GM12878 (cell line): ENCODE results near the gene TGM2. TPM values are rescaled to one million over a fixed set of nuclear protein-coding genes. Genes with fewer than 3 reads are reported as not detected.
A peak's percentile ranks its signal among the peaks of the same experiment; 100 is the strongest.

Source experiments
- ATAC-seq: fragments of 200-7000 bp; cut with Tn5 transposase; 3 replicates; pipeline ENCODE4 v1.9.1; 2020; ENCODE audit warnings: mild to moderate bottlenecking, moderate library complexity
- BruUV-seq: library from RNA; stranded (reverse); fragments of 400-500 nt; replicated peaks from 2 replicates; lab custom pipeline; 2021; lab: Mats Ljungman, UMichigan
- CTCF ChIA-PET: fragments of 300-600 bp; sonication (Branson Sonifier 250); formaldehyde crosslinking; extraction: SDS; loops from one replicate; lab custom pipeline; 2021; ENCODE audit warnings: inconsistent platforms; lab: Yijun Ruan, JAX
- POLR2A ChIA-PET: fragments of 350-600 bp; formaldehyde crosslinking; extraction: SDS; loops from one replicate; lab custom pipeline; 2021; ENCODE audit warnings: inconsistent platforms; lab: Charles Lee
- RAD21 ChIA-PET: fragments of 300-600 bp; sonication (Branson Sonifier 250); formaldehyde crosslinking; loops from one replicate; lab custom pipeline; 2023; ENCODE audit warnings: antibody characterized with exemption; ENCODE audit not compliant: unreplicated experiment; lab: Charles Lee
- SMC1A ChIA-PET: fragments of 300-600 bp; sonication (Branson Sonifier 250); formaldehyde crosslinking; loops from one replicate; lab custom pipeline; 2023; ENCODE audit not compliant: unreplicated experiment, uncharacterized antibody; lab: Charles Lee
- DNase-seq: peaks from one replicate; pipeline ENCODE4 v3.0.0-alpha.2; 2011; ENCODE audit warnings: low read depth, low spot score
- FAIRE-seq: peaks from 3 replicates; lab custom pipeline; 2011; peaks lifted over from hg19 to GRCh38; lab: Jason Lieb, UNC
- H2AFZ ChIP-seq: 2 replicates; pipeline ENCODE4 v1.6.0; 2011; ENCODE audit warnings: low read depth, low read length, control low read depth; ENCODE audit not compliant: control insufficient read depth
- H3K27ac ChIP-seq: 2 replicates; pipeline ENCODE4 v1.5.1; 2011; ENCODE audit warnings: control low read depth; ENCODE audit not compliant: control insufficient read depth, insufficient read depth
- H3K27me3 ChIP-seq, 2 experiments: replicated peaks in 1 of 2; 2 replicates each; pipeline versions ENCODE4 v1.6.0 to v1.6.1; 2011; ENCODE audit warnings: low read length in 1 of 2; ENCODE audit not compliant: control insufficient read depth in 2 of 2, insufficient read depth in 2 of 2
- H3K36me3 ChIP-seq, 2 experiments: 2 replicates each; pipeline ENCODE4 v1.5.1; 2011; ENCODE audit warnings: low read length in 1 of 2; ENCODE audit not compliant: control insufficient read depth in 2 of 2, insufficient read depth in 2 of 2
- H3K4me1 ChIP-seq: 2 replicates; pipeline ENCODE4 v1.6.1; 2011; ENCODE audit warnings: mild to moderate bottlenecking, low read length, moderate library complexity, mixed read lengths; ENCODE audit not compliant: control insufficient read depth, insufficient read depth
- H3K4me2 ChIP-seq: 2 replicates; pipeline ENCODE4 v1.6.0; 2011; ENCODE audit warnings: control low read depth; ENCODE audit not compliant: control insufficient read depth, insufficient read depth
- H3K4me3 ChIP-seq: fragments of 200-600 bp; sonication (generic); 2 replicates; pipeline ENCODE4 v1.5.1; 2016
- H3K79me2 ChIP-seq: 2 replicates; pipeline ENCODE4 v1.6.0; 2011; ENCODE audit warnings: low read length; ENCODE audit not compliant: control insufficient read depth, insufficient read depth
- H3K9ac ChIP-seq: 2 replicates; pipeline ENCODE4 v1.8.0; 2011; ENCODE audit warnings: low read length, control low read depth, mixed read lengths; ENCODE audit not compliant: control insufficient read depth, insufficient read depth
- H3K9me3 ChIP-seq: replicated peaks from 3 replicates; pipeline ENCODE4 v1.5.1; 2011; ENCODE audit warnings: mild to moderate bottlenecking, low read length; ENCODE audit not compliant: control insufficient read depth, insufficient read depth
- H4K20me1 ChIP-seq: 2 replicates; pipeline ENCODE4 v1.6.0; 2011; ENCODE audit not compliant: control insufficient read depth, insufficient read depth
- ATF7 ChIP-seq: fragments of 450-650 bp; IDR thresholded peaks from 2 replicates; pipeline ENCODE4 v1.6.1; 2016; ENCODE audit warnings: low read depth, mild to moderate bottlenecking
- EP300 ChIP-seq, 2 experiments: fragments of 150-350 bp in 1 of 2; IDR thresholded peaks; 2 replicates each; pipeline ENCODE4 v1.6.1; 2011 to 2012; ENCODE audit warnings: low read depth in 2 of 2, low read length in 2 of 2, borderline replicate concordance in 1 of 2, improper control_type of control experiment in 1 of 2, inconsistent platforms in 1 of 2; ENCODE audit not compliant: control insufficient read depth in 1 of 2
- RBBP5 ChIP-seq: fragments of 200-600 bp; sonication (generic); conservative IDR thresholded peaks from 2 replicates; pipeline ENCODE4 v1.6.1; 2016
- RCOR1 ChIP-seq: conservative IDR thresholded peaks from 2 replicates; pipeline ENCODE4 v1.6.1; 2012; ENCODE audit warnings: low read depth, low read length, improper control_type of control experiment
- SMAD1 ChIP-seq: fragments of 450-650 bp; IDR thresholded peaks from 2 replicates; pipeline ENCODE4 v1.6.1; 2018; ENCODE audit warnings: mild to moderate bottlenecking, low read depth; ENCODE audit not compliant: partially characterized antibody
- SPI1 ChIP-seq: IDR thresholded peaks from 2 replicates; pipeline ENCODE4 v1.6.1; 2011; ENCODE audit warnings: low read depth, mild to moderate bottlenecking, low read length, moderate library complexity, borderline replicate concordance; ENCODE audit not compliant: insufficient read depth
- WRNIP1 ChIP-seq: IDR thresholded peaks from 2 replicates; pipeline ENCODE4 v1.6.1; 2011; ENCODE audit warnings: low read depth, low read length, improper control_type of control experiment, borderline replicate concordance
- WGBS: methylation state at CpG from one replicate; pipeline ENCODE4 v1.1.6; 2016; ENCODE audit warnings: low lambda C conversion rate; ENCODE audit not compliant: insufficient replicate concordance, insufficient coverage; ENCODE audit errors: missing lambda C conversion rate; 5-methylcytosine and 5-hydroxymethylcytosine counted together
- in situ Hi-C: fragments of 300-500 bp; cut with MboI; formaldehyde crosslinking; loops from 9 replicates; pipeline ENCODE4 v1.14.3; 2018; ENCODE audit warnings: mixed read lengths
- intact Hi-C: fragments of 100-400 bp; cut with micrococcal nuclease; formaldehyde crosslinking; loops from one replicate; pipeline ENCODE4 v1.14.2; 2022; ENCODE audit not compliant: unreplicated experiment
- polyA plus RNA-seq, 11 experiments: library from polyadenylated mRNA; depleted of rRNA in 4 of 11; unstranded in 6 of 11; stranded (reverse) in 5 of 11; fragments of >200 nt; fragmentation: Nextera tagmentation in 4 of 11; fragmentation: Illumina TruSeq in 1 of 11; extraction: Ambion mirVana in 4 of 11; extraction: Trizol in 1 of 11; gene quantifications; 1 replicate in 1 of 11; 2 replicates in 10 of 11; pipeline versions ENCODE4 v1.2.1 to v1.2.3, GENCODE V29; 2011 to 2016; ENCODE audit warnings: inconsistent platforms in 2 of 11, missing spikeins in 2 of 11, low read depth in 1 of 11
- total RNA-seq, 4 experiments: library from RNA; depleted of rRNA in 3 of 4; stranded (reverse); fragments of >200 nt in 3 of 4; fragmentation: Illumina TruSeq in 1 of 4; extraction: Trizol in 1 of 4; gene quantifications; 2 replicates each; pipeline versions ENCODE4 v1.2.1 to v1.2.3, GENCODE V29; 2013 to 2021

The TGM2 gene
- total and polyA plus RNA-seq, 10 of the 15 experiments (the other 5 are each of a cell fraction or from before 2014, with no cell fraction given) = 0.11 to 1.9 (median 0.51) TPM

- TF ChIP-seq SPI1 = peak; percentile 58; the same call in 1 of the 2 replicates
Measured at GRCh38 chr20:38168791-38169589, 3.9 kb upstream of the TGM2 start (continued).

GRCh38 chr20:38167851-38168760 is 3.0 kb upstream of the TGM2 start:
- no peak overlapping the region for H3K9ac ChIP-seq
- DNase-seq (no peak), FAIRE-seq (no peak), ATAC-seq (no peak)
- no peak overlapping the region for H3K4me2 ChIP-seq
- no peaks in the 10 kb centered on the region for H3K9me3 ChIP-seq
- no peaks in the 10 kb centered on the region; a peak in 1 of 4 replicates for H3K27me3 ChIP-seq
- in situ Hi-C loops = loop anchor here (25.0 kb wide), 1 partner anchor 106 kb away; no protein-coding TSS in a partner anchor
- H4K20me1 ChIP-seq = no peaks in the 10 kb centered on the region
- ChIA-PET SMC1A (interaction anchor here (1.1 to 10.1 kb wide), 6 partner anchors 9 to 110 kb away, joined by 4 to 117 read pairs (median 7); no protein-coding TSS in a partner anchor), CTCF (interaction anchor here (0.6 to 4.2 kb wide), 12 partner anchors 13 to 270 kb away, joined by 3 to 44 read pairs (median 6); no protein-coding TSS in a partner anchor), POLR2A (interaction anchor here (0.5 kb wide), 2 partner anchors 57 to 92 kb away, joined by 3 to 4 read pairs; no protein-coding TSS in a partner anchor), RAD21 (interaction anchor here (0.6 to 5.2 kb wide), 4 partner anchors 94 to 175 kb away, joined by 3 to 39 read pairs (median 8); no protein-coding TSS in a partner anchor)
- intact Hi-C loops = loop anchor here (5.0 kb wide), 2 partner anchors 54 to 606 kb away; no protein-coding TSS in a partner anchor
- H3K79me2 ChIP-seq = no peaks in the 10 kb centered on the region
- H3K4me1 ChIP-seq = peaks cover 17% of the 10 kb centered on the region
- BruUV-seq = no TSS peak
- TF ChIP-seq SMAD1 (no peak), EP300 (IDR thresholded peaks at IDR 0.05; ENCODE audit: borderline replicate concordance in 1 of 2, control insufficient read depth in 1 of 2, low read depth in 2 of 2, low read length in 2 of 2) (no peak), ATF7 (peak; percentile 93), RCOR1 (no peak), RBBP5 (no peak), WRNIP1 (no peak)
- H3K27ac ChIP-seq = no peak overlapping the region
- no peaks in the 10 kb centered on the region for H3K36me3 ChIP-seq
- 70% methylated on average over 7 of the region's 7 CpGs for WGBS
- H3K4me3 ChIP-seq = no peak overlapping the region
- H2AFZ ChIP-seq = no peak overlapping the region
